ENCODE measurements around the gene RABL6.

Gene RABL6

DNA sequence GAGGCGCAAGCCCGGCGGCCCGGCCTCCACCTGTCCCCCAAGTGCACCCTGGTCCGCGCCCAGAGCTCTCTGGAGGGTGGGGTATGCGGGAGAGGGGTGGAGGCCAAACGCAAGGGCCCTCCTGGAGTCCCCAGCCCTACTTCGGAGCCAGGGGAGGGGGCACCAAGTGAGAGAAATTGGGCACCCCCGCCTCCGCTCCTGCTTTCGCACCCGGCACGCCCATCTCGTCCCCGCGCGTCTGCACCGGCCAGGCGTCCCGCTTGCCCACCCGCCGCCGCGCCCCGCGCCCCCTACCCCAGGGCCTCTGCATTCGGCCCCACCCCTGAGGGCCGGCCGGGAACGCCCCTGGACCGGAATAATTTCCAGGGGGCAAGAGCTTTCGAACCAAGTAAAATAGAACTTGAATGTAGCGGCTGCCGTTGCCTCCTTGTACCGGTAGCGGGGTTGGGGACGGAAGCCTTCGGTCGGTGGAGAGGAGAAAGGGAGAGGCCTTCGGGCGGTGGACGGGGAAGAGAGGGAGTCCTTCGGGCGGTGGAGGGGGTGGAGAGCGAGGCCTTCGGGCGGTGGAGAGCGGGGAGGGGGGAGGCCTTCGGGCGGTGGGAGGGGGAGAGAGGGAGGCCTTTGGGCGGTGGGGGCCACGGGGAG lies 40.8 kb downstream of the RABL6 start:
- no peak for DNase-seq

DNA sequence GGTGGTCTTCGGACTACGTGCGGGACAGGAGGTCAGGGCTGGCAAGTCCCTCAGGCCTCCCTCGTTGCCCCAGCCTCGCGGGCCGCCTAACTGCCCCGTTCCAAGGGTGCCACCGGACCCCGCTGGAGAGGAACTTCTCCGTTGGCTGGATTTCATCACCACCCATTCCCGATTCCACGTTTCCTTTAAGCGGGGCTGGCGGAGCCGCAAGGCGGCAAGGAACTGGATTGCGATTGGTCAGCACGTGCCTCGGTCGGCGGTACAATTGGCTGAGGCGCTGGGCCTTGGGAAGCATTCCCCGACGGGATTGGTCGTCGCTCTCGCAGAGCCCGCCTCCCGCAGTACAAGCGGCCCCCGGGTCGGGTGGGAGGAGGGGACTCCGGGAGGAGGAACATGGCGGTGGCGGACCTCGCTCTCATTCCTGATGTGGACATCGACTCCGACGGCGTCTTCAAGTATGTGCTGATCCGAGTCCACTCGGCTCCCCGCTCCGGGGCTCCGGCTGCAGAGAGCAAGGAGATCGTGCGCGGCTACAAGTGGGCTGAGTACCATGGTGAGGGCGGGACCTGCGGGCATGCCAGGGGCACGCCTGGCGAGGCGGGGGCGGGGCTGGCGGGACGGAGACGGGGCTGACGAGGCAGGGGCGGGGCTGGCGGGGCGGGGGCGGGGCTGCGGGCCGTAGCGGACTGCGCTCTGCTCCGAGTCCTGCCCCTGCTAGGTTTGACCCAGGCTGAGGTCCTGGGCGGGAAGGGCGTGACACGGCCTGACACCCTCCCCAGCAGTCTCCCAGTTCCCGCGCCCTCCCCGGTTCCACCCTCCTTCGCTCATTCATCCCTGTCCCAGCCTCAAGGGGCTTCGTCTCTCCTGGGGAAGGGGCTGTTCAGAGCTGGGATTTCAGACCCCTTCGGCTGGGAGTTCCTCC lies 41.6 kb downstream of the RABL6 start, which contains the start of gene PHPT1:
Gene PHPT1 (plus strand): TSS at position 372 of the 922 bp plus-strand sequence. CDS start 22 bp downstream, at position 394.
- DNase-seq: peak; percentile 99 to 100

DNA sequence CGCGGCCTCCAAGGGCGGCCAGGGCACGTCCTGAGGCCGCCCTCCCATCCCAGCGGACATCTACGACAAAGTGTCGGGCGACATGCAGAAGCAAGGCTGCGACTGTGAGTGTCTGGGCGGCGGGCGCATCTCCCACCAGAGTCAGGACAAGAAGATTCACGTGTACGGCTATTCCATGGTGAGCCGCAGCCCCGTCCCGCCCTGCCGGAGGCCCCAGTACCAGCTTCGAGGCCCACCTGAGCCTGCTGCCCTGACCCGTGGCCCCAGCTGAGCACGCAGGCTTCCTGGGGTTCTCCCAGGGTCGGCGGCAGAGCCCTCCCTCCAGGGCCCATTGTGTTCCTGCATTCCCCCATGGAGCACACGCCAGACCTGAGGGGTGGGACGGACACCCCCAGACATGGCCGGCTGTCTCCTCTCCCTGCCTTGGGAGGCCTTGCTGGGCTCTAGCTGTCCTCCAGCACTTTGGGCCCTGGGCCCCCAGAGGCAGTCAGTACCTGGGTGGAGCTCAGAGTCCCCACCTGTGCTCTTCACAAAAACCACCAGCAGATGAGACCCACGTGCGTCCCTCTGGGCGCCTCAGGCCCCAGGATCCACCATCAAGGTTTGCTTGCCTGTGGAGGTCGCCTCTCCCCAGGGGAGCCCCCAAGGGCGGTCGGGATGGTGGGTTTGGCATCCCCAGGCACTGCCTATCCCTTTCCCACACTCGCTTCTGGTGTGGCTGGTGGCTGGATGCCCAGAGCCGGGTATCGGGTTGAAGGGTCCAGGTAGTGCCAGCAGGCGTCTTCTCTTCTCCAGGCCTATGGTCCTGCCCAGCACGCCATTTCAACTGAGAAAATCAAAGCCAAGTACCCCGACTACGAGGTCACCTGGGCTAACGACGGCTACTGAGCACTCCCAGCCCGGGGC lies 42.5 kb downstream of the RABL6 start:
- no peak for DNase-seq

DNA sequence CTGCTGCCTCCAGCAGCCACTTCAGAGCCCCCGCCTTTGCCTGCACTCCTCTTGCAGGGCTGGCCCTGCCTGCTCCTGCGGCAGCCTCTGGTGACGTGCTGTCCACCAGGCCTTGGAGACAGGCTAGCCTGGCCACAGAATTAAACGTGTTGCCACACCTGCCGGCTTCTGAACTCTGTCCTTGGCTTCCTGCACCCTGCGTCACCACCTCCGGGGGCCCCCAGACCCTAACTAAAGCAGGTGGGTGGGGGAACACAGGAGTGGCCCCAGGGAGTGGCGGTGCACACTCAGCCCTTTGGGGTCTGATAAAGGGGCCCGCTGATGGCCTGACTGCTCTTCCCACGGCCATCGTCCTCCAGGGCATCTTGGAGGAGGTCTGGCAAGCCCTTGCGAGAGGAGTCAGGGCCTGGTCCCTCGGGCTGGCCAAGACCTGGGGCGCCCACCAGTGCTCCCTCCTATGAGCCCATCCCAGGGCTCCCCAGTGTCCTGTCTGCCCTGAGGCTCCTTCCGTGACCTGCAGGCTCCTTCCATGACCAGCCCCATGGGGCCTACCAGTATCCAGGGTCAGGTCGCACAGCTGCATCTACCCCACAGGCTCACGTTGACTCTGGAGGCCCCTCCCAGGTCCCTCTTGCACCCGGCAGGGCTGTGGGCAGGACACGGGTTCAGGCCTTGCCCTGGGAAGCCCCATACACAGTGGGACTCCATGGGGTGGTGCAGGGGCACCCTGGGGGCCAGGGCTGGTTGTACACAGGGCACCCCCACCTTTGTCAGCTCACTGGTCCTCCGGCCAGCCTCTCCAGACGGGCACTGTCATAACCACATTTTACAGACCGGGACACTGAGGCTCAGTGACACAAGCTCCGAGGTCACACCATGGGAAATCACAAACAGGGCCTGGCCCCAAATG lies 43.4 kb downstream of the RABL6 start:
- DNase-seq: no peak

DNA sequence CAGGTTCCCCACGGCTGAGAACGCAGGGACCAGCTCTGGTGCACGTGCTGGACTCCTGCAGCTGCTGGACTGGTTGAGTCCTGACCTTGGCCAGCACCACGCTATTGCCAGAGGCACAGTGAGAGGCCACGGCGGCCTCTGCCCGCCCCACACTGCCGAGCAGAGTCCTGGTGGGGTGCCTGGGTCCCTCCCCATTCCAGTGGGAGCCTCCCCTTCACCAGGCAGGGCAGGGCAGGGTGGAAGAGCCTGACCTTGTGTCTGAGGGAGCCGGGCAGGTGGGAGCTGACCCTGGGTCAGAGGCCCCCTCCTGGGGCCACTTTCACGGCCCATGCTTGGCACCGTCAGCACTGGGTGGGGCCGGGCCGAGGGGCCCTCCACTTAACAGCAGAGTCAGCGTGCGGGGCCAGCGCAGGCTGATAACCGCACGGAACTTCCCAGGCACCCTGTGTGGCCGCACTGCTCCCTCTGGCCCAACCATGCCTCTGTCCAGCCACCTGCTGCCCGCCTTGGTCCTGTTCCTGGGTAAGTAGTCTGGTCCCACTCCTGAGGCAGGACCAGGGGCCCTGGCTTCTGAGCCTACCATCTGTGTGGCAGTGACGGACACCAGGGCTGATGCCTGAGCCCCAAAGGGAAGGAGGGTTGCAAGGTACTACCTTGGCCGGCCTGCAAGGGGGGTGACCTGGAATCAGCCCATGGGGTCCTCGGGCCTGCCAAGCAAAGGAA lies 44.4 kb downstream of the RABL6 start, which contains the start of gene MAMDC4:
Gene MAMDC4 (plus strand): TSS at position 406 of the 723 bp plus-strand sequence. CDS start 71 bp downstream, at position 477.
- DNase-seq: no peak

DNA sequence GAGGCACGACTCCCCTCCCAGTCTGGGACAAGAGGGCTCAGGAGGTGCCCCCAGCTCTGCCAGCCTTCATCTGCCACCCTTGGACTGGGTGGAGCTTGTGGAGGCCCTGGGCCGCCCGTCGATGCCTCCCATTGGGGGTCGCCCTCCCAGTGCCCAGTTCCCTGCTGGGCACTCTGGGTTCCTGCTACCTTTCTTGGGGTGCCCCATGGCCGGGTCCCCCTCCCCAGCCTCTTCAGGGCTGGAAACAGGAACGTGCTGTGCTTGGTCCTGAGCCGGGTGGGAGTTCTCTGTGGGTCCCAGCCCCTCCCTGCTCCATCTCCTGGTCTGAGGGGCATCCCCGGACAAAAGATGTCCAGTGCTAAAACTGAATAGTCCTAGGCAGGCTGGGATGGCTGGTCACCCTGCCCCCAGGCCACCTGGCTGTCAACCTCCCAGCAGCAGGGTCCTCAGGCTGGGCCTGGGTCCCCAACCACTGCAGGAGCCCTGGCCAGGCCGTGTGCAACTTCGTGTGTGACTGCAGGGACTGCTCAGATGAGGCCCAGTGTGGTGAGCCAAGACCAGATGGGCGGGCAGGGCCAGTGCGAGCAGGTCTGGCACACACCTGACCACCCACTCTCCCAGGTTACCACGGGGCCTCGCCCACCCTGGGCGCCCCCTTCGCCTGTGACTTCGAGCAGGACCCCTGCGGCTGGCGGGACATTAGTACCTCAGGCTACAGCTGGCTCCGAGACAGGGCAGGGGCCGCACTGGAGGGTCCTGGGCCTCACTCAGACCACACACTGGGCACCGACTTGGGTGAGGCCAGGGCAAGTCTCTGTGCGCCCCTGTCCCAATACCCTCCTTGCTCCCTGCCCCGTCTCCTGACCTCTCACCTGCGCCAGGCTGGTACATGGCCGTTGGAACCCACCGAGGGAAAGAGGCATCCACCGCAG lies 45.2 kb downstream of the RABL6 start:
- no peak for DNase-seq

DNA sequence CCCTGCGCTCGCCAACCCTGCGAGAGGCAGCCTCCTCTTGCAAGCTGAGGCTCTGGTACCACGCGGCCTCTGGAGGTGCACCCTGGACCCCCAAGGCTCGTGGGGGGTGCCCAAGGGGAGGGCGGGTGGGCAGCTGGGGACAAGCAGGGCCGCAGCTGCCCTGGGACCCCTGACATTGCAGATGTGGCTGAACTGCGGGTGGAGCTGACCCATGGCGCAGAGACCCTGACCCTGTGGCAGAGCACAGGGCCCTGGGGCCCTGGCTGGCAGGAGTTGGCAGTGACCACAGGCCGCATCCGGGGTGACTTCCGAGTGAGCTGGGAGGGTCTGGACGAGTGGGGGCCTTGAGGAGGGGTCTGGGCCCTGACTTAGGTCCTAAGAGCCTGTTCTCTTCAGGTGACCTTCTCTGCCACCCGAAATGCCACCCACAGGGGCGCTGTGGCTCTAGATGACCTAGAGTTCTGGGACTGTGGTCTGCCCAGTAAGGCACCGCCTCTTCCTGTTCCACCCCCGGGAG lies 45.9 kb downstream of the RABL6 start:
- DNase-seq: no peak

DNA sequence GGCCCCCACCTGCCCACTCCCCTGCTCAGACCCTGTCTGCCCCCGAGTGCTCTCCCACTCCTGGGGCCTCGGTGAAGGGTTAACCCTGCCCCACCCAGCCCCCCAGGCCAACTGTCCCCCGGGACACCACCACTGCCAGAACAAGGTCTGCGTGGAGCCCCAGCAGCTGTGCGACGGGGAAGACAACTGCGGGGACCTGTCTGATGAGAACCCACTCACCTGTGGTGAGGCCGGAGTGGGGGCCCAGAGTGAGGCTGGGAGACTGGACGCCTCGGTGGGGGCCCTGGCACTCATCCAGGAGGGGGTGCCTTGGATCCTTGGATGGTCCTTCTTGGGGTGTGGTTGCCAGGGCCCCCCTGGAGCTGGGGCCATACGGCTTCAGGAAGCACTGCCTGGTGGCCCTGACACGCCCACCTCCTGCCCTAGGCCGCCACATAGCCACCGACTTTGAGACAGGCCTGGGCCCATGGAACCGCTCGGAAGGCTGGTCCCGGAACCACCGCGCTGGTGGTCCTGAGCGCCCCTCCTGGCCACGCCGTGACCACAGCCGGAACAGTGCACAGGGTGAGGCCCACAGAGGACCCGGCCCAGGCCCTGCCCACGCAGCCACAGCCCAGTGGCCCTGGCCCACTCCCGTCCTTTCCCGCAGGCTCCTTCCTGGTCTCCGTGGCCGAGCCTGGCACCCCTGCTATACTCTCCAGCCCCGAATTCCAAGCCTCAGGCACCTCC lies 46.5 kb downstream of the RABL6 start:
- DNase-seq: no peak

DNA sequence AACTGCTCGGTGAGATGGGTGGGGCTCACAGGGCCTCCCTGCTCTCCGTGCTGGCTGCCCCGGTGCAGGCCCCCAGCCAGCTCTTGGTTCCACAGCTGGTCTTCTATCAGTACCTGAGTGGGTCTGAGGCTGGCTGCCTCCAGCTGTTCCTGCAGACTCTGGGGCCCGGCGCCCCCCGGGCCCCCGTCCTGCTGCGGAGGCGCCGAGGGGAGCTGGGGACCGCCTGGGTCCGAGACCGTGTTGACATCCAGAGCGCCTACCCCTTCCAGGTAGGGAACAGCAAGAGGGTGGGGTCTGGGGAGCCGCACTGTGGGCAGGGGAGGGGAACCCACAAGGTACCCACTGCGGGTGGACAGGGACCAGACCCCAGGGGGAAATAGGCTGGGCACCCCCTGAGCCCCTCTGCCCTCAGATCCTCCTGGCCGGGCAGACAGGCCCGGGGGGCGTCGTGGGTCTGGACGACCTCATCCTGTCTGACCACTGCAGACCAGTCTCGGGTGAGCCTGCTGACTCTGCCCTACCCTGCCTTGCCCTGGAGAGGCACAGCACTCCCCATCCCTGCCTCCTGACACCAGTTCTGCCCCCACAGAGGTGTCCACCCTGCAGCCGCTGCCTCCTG lies 47.2 kb downstream of the RABL6 start:
- no peak for DNase-seq

DNA sequence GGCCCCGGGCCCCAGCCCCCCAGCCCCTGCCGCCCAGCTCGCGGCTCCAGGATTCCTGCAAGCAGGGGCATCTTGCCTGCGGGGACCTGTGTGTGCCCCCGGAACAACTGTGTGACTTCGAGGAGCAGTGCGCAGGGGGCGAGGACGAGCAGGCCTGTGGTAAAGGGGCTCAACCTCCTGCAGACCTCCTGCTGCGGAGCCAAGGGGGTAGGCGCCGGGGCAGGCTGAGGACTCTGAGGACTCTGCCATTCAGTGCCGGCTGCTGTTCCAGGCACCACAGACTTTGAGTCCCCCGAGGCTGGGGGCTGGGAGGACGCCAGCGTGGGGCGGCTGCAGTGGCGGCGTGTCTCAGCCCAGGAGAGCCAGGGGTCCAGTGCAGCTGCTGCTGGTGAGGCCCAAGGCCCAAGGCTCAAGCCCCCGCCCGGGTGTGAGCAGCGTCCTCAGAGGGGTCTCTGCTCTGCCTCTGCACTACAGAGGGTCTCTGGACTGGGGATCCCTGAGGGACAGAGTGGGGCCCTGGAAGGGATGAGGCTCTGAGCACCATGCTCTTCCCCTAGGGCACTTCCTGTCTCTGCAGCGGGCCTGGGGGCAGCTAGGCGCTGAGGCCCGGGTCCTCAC lies 47.8 kb downstream of the RABL6 start:
- DNase-seq: no peak

DNA sequence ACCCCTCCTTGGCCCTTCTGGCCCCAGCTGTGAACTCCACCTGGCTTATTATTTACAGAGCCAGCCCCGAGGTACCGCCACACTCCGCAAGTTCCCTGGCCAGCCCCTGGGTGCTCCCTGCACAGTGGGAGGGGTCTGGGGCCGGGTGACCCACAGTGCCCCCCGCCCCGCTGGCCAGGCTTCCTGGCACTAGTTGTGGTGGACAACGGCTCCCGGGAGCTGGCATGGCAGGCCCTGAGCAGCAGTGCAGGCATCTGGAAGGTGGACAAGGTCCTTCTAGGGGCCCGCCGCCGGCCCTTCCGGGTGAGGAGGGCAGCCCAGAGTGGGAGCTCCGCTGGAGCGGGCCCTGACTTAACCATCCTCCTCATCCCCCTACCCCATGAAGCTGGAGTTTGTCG lies 48.3 kb downstream of the RABL6 start:
- no peak for DNase-seq

DNA sequence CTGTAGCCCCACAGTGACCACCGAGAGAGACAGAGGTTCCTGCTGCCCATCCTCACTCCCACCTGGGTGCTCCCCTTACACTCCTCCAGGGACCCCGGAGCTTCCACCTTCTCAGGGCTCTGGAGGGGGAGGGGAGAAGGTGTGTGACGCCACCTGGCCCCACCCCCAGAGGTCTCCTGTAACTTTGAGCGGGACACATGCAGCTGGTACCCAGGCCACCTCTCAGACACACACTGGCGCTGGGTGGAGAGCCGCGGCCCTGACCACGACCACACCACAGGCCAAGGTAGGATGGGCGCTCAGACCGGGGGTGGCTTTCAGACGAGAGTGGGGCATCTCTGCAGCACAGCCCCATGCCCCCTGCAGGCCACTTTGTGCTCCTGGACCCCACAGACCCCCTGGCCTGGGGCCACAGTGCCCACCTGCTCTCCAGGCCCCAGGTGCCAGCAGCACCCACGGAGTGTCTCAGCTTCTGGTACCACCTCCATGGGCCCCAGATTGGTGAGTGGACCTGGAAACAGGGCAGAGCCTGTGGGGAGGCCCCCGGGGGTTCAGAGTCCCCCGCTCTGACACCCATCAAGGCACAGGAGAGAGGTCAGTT lies 48.9 kb downstream of the RABL6 start:
- DNase-seq: no peak

DNA sequence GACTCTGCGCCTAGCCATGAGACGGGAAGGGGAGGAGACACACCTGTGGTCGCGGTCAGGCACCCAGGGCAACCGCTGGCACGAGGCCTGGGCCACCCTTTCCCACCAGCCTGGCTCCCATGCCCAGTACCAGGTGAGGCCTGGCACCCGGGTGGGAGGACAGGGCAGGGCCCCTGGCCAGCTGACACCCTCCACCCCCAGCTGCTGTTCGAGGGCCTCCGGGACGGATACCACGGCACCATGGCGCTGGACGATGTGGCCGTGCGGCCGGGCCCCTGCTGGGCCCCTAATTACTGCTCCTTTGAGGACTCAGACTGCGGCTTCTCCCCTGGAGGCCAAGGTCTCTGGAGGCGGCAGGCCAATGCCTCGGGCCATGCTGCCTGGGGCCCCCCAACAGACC lies 49.4 kb downstream of the RABL6 start:
- no peak for DNase-seq

DNA sequence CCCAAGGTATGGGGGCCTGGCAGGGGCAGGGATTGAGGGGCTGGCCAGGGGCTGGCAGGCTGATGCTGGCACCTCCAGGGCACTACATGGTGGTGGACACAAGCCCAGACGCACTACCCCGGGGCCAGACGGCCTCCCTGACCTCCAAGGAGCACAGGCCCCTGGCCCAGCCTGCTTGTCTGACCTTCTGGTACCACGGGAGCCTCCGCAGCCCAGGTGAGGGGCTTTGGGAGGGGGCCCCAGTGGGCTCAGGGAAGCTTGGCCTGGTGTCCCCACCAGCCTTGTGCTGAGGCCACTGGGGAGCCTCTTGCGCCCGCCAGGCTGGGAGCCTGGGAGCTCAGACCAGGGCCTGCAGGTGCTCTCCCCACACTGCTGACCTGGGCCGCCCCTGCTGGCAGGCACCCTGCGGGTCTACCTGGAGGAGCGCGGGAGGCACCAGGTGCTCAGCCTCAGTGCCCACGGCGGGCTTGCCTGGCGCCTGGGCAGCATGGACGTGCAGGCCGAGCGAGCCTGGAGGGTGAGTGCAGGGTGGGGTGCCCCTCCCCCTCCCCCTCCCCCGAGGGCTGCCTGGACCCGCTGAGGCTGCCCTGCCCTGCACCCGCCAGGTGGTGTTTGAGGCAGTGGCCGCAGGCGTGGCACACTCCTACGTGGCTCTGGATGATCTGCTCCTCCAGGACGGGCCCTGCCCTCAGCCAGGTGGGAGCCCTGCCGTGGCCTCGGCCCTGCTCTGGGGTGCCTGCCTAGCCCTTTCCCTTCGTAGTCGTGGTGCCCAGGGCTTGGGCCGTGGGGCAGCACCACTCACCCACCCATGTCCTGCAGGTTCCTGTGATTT lies 50.0 kb downstream of the RABL6 start:
- DNase-seq: no peak

DNA sequence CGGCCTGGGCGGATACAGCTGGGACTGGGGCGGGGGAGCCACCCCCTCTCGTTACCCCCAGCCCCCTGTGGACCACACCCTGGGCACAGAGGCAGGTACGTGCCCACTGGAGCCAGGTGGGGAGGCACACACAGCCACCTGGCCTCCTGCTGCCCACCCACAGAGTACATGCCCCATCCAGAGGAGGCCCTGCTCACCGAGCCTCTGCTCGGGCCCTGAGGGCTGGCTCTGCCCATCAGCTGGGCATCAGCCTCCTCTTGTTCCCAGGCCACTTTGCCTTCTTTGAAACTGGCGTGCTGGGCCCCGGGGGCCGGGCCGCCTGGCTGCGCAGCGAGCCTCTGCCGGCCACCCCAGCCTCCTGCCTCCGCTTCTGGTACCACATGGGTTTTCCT lies 50.7 kb downstream of the RABL6 start:
- DNase-seq: no peak

Data from inflammatory macrophage (primary cell).